GM20000 (cell line): ENCODE data around the gene PRRC2C.
A peak's percentile ranks its signal among the peaks of the same experiment; 100 is the strongest.

Experiments
- DNase-seq: peaks from one replicate; pipeline ENCODE4 v3.0.0; 2012; ENCODE audit warnings: low spot score
- CTCF ChIP-seq: IDR thresholded peaks from 2 replicates; pipeline ENCODE4 v1.5.1; 2012; ENCODE audit warnings: mild to moderate bottlenecking, control low read depth; ENCODE audit errors: extremely low read depth, missing control alignments

The PRRC2C gene

GRCh38 chr1:171500803-171501202 lies 15.5 kb downstream of the PRRC2C start:
- no peak for DNase-seq
- no peak for TF ChIP-seq CTCF

- peak; percentile 5 for DNase-seq
- no peak for TF ChIP-seq CTCF
Observed at GRCh38 chr1:171501305-171502024, 16.1 kb downstream of the PRRC2C start.

- TF ChIP-seq CTCF, result no peak
- DNase-seq, result no peak
Observed at GRCh38 chr1:171506525-171507304, 21.4 kb downstream of the PRRC2C start.

- no peak for DNase-seq
- no peak for TF ChIP-seq CTCF
Observed at GRCh38 chr1:171507435-171507834, 22.1 kb downstream of the PRRC2C start.

- no peak for TF ChIP-seq CTCF
- no peak for DNase-seq
Observed at GRCh38 chr1:171509191-171509590, 23.9 kb downstream of the PRRC2C start.

- DNase-seq, result no peak
- no peak for TF ChIP-seq CTCF
Observed at GRCh38 chr1:171513743-171514142, 28.4 kb downstream of the PRRC2C start.

- no peak for TF ChIP-seq CTCF
- DNase-seq, result peak; percentile 14
Observed at GRCh38 chr1:171515299-171515698, 30.0 kb downstream of the PRRC2C start.
